SKM-1 (cell line): Measurements from ENCODE around the gene PLEKHG1.

Experiments used
- DNase-seq: peaks from one replicate; lab custom pipeline; 2025; ENCODE audit not compliant: unreplicated experiment; lab: John Stamatoyannopoulos, UW

PLEKHG1 gene

DNA sequence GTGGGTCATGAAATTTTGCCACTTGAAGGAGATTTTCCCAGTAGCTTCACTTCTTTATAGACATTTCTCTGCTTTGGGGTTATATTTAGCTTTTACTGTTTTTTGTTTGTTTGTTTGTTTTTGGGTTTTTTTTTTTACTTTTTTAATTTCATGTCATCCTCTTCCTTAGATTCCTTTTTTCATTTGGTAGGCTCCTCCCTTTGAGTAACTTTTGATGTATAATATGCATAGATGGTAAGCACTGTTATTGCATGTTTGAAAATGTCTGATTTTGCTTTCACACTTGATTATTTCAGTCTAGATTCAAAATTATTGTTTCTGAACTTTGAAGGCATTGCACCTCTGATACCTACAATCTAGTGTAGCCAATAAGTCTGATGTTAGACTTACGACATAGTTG, 37.6 kb downstream of the PLEKHG1 start:
- DNase-seq, result no peak

DNA sequence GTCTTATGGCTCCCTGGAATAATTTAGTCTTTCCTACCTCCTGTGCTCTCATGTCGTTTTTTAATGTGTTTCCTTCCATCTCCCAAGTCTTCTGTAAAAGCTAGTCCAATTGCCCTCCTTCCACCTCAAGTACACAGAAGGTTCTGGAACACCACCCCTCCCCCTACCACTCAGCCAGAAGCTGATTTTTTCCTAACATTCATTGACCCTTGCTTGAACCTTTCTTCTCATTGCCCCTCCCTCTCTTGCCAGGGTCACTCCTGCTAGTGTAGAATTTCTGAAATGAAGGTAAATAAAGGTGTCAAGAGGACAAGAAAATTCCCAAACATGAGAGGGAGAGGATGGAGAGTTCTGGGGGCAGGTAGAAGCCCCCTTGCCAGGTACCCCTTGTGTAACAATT, 38.6 kb downstream of the PLEKHG1 start:
- no peak for DNase-seq

DNA sequence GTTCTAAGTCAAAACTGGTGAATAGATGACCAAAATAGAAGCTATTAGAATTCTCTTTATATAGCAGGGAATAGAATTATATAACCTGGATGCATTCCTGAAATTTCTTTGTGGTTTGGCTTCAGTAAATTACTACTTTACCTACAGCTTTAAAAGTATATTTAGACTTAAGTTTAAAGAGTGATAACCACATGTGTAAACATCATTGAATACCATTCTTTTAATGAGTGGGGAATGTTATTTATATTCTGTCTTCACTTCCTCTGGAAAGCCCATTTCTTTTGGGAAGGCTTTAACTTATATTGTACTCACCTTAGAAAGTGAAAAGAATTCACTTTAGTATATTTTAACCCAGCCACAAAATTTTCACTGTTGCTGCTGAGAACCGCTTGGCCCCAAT, 39.1 kb downstream of the PLEKHG1 start:
- no peak for DNase-seq

DNA sequence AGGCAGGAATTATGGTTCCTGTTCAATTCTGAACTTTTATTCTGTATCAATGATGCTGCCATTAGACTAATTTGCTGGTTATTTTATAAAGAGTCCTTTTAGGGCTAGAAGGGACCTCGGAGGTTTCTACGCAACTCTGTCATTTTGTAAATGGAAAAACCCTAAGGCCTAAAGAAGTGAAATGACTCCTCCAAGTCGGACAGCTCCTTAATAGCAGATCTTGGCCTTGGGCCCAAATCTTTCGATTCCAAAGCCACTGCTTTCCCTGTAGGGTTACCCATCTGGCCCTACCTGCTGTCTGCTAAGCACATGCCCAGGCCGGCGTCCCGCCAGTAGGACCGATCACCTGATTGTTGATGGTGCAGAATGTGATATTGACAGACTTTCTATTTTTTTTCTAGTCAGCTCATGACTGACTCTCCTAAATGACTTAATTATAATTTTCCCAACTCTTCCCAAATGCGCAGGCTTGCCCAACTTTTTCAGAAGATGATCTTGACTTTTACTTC, 40.2 kb downstream of the PLEKHG1 start:
- no peak for DNase-seq

DNA sequence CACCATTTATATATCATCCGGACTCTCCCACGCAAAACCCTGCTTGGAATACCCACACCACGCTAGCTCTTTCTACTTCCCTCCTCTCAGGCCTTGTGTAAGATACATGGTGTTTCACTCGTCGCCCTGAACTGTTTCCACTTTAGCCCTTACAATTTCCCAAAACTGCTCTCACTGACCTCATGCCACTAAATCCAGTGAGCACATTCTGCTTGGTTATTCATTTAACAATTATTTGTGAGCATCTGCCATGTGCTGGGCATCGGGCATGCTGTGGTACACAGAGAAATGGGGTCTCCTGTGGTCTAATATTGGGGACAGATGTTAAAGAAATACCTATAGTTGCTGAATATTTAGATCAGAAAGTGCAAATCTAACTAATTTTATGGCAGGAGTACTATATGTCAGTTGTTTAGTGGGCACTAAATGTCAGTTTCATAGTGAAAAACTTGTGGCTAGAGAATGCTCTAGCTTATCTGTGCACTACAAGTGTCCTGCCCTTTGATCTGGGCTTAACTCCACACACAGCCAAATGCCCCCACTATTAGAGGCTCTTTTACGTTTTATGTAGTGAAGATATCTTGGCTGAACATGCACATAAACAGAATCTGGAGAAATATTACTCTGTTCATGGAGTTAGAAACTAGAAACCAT, 41.0 kb downstream of the PLEKHG1 start:
- no peak for DNase-seq

DNA sequence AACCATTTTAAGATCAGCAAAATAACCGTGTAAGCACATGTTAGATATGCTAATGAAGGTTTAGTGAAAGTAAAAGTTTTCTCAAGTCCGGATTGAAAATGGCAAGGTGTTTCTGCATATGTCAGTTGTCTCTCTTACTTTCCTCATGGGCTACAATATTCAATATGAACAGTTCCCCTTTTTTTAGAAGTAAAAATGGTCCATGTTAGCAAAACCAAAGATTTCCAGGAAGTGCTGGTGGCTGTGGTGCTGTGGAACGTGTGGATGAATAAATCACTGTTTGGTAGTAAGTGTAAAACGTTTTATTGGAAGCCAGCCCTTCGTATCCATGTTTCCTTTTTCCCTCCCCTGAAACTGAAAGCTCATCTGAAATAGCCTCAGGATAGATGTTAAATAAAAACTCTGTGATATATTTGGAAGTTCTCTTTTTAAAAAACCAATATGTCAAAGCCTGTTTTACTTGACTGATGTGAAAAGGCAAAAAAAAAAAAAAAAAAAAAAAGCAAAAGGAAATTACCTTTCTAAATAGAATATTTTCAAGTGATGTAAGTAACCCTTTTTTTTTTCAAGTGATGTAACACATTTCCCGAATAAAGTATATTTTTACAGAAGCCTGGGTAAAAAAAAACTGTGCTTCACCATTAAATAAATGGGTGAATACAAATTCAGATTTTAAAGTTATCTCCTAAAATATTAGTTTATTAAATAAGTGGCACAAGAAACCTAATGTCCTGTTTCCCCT, 41.9 kb downstream of the PLEKHG1 start:
- no peak for DNase-seq

DNA sequence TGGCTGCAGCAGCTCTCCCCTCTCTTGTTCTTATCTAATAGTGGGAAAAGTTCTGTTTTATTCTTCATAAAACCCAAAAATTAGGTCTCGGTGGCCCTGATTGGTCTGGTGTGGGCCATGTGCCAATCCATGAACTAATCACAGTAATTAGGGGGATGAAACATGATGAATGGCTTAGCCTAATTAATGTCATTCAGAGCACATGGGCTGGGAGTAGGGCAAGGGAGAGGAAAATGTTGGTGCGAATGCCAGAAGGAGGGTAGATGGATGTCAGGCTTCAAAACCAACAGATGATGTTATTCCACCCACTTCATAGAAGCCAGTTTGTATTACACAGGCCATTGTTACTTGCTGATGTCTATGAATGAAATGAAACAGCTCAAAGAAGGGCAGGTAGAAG, 46.5 kb downstream of the PLEKHG1 start:
- no peak for DNase-seq

DNA sequence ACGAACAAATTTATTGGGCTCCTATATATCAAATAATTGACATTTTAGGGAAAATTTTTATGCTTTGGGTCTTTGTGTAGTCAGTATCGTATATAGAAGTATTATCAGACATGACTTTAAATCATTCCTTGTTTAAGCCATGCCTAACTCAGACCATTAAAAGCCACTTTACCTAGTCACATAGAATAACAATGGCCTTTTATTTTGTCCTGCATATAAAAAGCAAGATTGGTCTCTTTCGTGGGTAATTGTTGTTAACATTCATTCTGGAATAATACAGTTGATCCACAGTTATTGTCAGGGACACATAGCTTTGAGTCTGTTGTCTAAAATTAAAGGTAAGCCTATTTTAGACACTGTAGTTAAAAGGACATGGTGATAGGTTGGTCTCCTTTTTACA, 47.4 kb downstream of the PLEKHG1 start:
- DNase-seq, result no peak
